CD4-positive, alpha-beta T cell treated with Interferon alpha-2 for 1 hour (primary cell): ENCODE results near the gene DAPK1.
A peak's percentile ranks its signal among the peaks of the same experiment; 100 is the strongest.
"Not testable (repeated sequence)": the region's sequence is repeated elsewhere in the genome, so short reads cannot be mapped to it uniquely, and the experiment has no call there.

ENCODE experiments used
- DNase-seq, 2 donors: peaks; one replicate each; pipeline ENCODE4 v3.0.0-alpha.2; 2020 to 2022

Gene DAPK1

GRCh38 chr9:87498811-87499360, 1.2 kb downstream of the DAPK1 start:
- DNase-seq: no peak

GRCh38 chr9:87499424-87500017, 1.9 kb downstream of the DAPK1 start:
- no peak for DNase-seq

GRCh38 chr9:87500491-87501270, 3.0 kb downstream of the DAPK1 start:
- no peak for DNase-seq

- DNase-seq: not testable (repeated sequence)
Observed at GRCh38 chr9:87501271-87501656, 3.6 kb downstream of the DAPK1 start.

- no peak for DNase-seq
Observed at GRCh38 chr9:87501806-87502205, 4.1 kb downstream of the DAPK1 start.

- DNase-seq: no peak
Observed at GRCh38 chr9:87502391-87503221, 4.9 kb downstream of the DAPK1 start.

- DNase-seq: no peak
Observed at GRCh38 chr9:87503430-87503829, 5.8 kb downstream of the DAPK1 start.

GRCh38 chr9:87503927-87504326, 6.3 kb downstream of the DAPK1 start:
- DNase-seq: no peak

- no peak for DNase-seq
Observed at GRCh38 chr9:87504938-87505337, 7.3 kb downstream of the DAPK1 start.

GRCh38 chr9:87505869-87506678, 8.4 kb downstream of the DAPK1 start:
- DNase-seq: no peak

- DNase-seq: no peak
Observed at GRCh38 chr9:87507576-87507975, 9.9 kb downstream of the DAPK1 start.

GRCh38 chr9:87510252-87510683, 12.6 kb downstream of the DAPK1 start:
- no peak for DNase-seq

- no peak for DNase-seq
Observed at GRCh38 chr9:87512311-87512710, 14.6 kb downstream of the DAPK1 start.

- DNase-seq: no peak
Observed at GRCh38 chr9:87513161-87513560, 15.5 kb downstream of the DAPK1 start.

- DNase-seq: no peak
Observed at GRCh38 chr9:87513880-87514535, 16.3 kb downstream of the DAPK1 start.

GRCh38 chr9:87515006-87515405, 17.3 kb downstream of the DAPK1 start:
- DNase-seq: no peak

GRCh38 chr9:87515588-87516221, 18.0 kb downstream of the DAPK1 start:
- DNase-seq: no peak

GRCh38 chr9:87516222-87516925, 18.7 kb downstream of the DAPK1 start:
- peak in 1 of 2 donors; percentile 55 for DNase-seq

- DNase-seq: no peak
Observed at GRCh38 chr9:87516926-87517290, 19.2 kb downstream of the DAPK1 start.

GRCh38 chr9:87517732-87518131, 20.1 kb downstream of the DAPK1 start:
- DNase-seq: no peak
